Measurements from ENCODE around the gene SLC6A18.

Gene SLC6A18

DNA sequence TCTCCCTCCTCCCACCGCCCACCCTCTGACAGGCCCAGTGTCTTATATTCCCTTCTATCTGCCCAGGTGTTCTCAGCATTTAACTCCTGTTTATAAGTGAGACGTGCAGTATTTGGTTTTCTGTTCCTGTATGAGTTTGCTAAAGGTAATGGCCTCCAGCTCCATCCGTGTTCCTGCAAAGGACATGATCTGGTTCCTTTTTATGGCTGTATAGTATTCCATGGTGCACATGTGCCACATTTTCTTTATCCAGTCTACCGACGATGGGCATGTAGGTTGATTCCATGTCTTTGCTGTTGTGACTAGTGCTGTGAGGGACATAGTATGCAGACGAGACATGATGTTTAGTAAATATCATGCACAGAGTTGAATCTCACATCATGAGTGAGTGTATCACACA, 30.8 kb upstream of the SLC6A18 start:
- Histone ChIP-seq H3K4me2 (ENCODE audit: low read depth, low read length, poor library complexity, severe bottlenecking) (no peak overlapping the region), H3K4me3 (ENCODE audit: insufficient read depth, low read length, poor library complexity, severe bottlenecking) (no peak overlapping the region), H2AFZ (ENCODE audit: low read depth, low read length, severe bottlenecking) (no peak overlapping the region), H3K9me3 (ENCODE audit: insufficient read depth, low read length) (no peaks in the 10 kb centered on the region), H3K9me2 (replicated peaks; ENCODE audit: insufficient read depth, low read length) (no peaks in the 10 kb centered on the region), H3K27me3 (ENCODE audit: low read length) (no peaks in the 10 kb centered on the region), H3K79me2 (ENCODE audit: insufficient read depth, low read length) (no peaks in the 10 kb centered on the region), H3F3A (ENCODE audit: insufficient read depth) (no peaks in the 10 kb centered on the region), H3K36me3 (ENCODE audit: low read length) (no peaks in the 10 kb centered on the region), H4K20me1 (ENCODE audit: low read depth, low read length) (no peaks in the 10 kb centered on the region), H3K9ac (ENCODE audit: low read length) (no peak overlapping the region), H3K27ac (ENCODE audit: low read depth, low read length) (no peak overlapping the region)
- TF ChIP-seq EZH2phosphoT487 (conservative IDR thresholded peaks at IDR 0.05; ENCODE audit: low read length) = no peak
- no peak for TF ChIP-seq CTCF (IDR thresholded peaks at IDR 0.05; ENCODE audit: insufficient read depth, low read length, poor library complexity, severe bottlenecking)

- H3F3A ChIP-seq (ENCODE audit: insufficient read depth) = no peaks in the 10 kb centered on the region
- no peaks in the 10 kb centered on the region for H3K9me3 ChIP-seq (ENCODE audit: insufficient read depth, low read length)
- H3K36me3 ChIP-seq (ENCODE audit: low read length) = no peaks in the 10 kb centered on the region
- no peak overlapping the region for H3K4me3 ChIP-seq (ENCODE audit: insufficient read depth, low read length, poor library complexity, severe bottlenecking)
- no peaks in the 10 kb centered on the region for H3K27me3 ChIP-seq (ENCODE audit: low read length)
- H3K27ac ChIP-seq (ENCODE audit: low read depth, low read length) = no peak overlapping the region
- no peak overlapping the region for H3K4me2 ChIP-seq (ENCODE audit: low read depth, low read length, poor library complexity, severe bottlenecking)
- H2AFZ ChIP-seq (ENCODE audit: low read depth, low read length, severe bottlenecking) = no peak overlapping the region
- H3K9me2 ChIP-seq (replicated peaks; ENCODE audit: insufficient read depth, low read length) = no peaks in the 10 kb centered on the region
- no peak for TF ChIP-seq CTCF (IDR thresholded peaks at IDR 0.05; ENCODE audit: insufficient read depth, low read length, poor library complexity, severe bottlenecking)
- no peak for TF ChIP-seq EZH2phosphoT487 (conservative IDR thresholded peaks at IDR 0.05; ENCODE audit: low read length)
- H3K79me2 ChIP-seq (ENCODE audit: insufficient read depth, low read length) = no peaks in the 10 kb centered on the region
- H3K9ac ChIP-seq (ENCODE audit: low read length) = no peak overlapping the region
- H4K20me1 ChIP-seq (ENCODE audit: low read depth, low read length) = no peaks in the 10 kb centered on the region
These were observed 29.7 kb upstream of the SLC6A18 start for GRCh38 chr5:1195439-1195838.

DNA sequence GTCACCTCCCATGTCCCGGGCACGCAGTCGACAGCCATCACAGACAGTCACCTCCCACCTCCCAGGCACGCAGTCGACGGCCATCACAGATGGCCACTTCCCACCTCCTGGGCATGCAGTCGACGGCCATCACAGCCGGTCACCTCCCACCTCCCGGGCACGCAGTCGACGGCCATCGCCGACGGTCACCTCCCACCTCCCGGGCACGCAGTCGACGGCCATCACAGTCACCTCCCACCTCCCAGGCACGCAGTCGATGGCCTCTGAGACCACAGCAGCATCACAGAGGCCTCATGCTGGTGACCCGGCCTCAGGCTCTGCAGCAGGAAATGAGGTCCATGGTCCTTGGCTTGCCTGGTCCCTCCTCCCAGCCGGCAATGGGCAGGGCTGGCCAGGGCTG, 29.3 kb upstream of the SLC6A18 start:
- no peak for TF ChIP-seq CTCF (IDR thresholded peaks at IDR 0.05; ENCODE audit: insufficient read depth, low read length, poor library complexity, severe bottlenecking)
- no peak for TF ChIP-seq EZH2phosphoT487 (conservative IDR thresholded peaks at IDR 0.05; ENCODE audit: low read length)
- H2AFZ ChIP-seq (ENCODE audit: low read depth, low read length, severe bottlenecking) = no peak overlapping the region

More for the DNA sequence above, 29.3 kb upstream of the SLC6A18 start:
- no peaks in the 10 kb centered on the region for H3K36me3 ChIP-seq (ENCODE audit: low read length)
- H3K9me3 ChIP-seq (ENCODE audit: insufficient read depth, low read length) = no peaks in the 10 kb centered on the region
- H3K27ac ChIP-seq (ENCODE audit: low read depth, low read length) = no peak overlapping the region
- H3K9me2 ChIP-seq (replicated peaks; ENCODE audit: insufficient read depth, low read length) = no peaks in the 10 kb centered on the region
- H4K20me1 ChIP-seq (ENCODE audit: low read depth, low read length) = no peaks in the 10 kb centered on the region
- H3F3A ChIP-seq (ENCODE audit: insufficient read depth) = no peaks in the 10 kb centered on the region
- H3K4me3 ChIP-seq (ENCODE audit: insufficient read depth, low read length, poor library complexity, severe bottlenecking) = no peak overlapping the region
- H3K79me2 ChIP-seq (ENCODE audit: insufficient read depth, low read length) = no peaks in the 10 kb centered on the region
- no peak overlapping the region for H3K9ac ChIP-seq (ENCODE audit: low read length)
- no peaks in the 10 kb centered on the region for H3K27me3 ChIP-seq (ENCODE audit: low read length)
- no peak overlapping the region for H3K4me2 ChIP-seq (ENCODE audit: low read depth, low read length, poor library complexity, severe bottlenecking)

Data from SU-DHL-6 (cell line).